Smooth muscle cell (in vitro differentiated cells): Measurements from ENCODE around the gene SIL1. TPM values are rescaled to one million over a fixed set of nuclear protein-coding genes. Genes with fewer than 3 reads are reported as not detected.

ENCODE experiments used
- DNase-seq: peaks from one replicate; lab custom pipeline; 2025; ENCODE audit not compliant: unreplicated experiment; lab: John Stamatoyannopoulos, UW
- H2AFZ ChIP-seq: fragments of 200-600 bp; sonication (generic); 2 replicates; pipeline ENCODE4 v1.6.0; 2016; ENCODE audit warnings: antibody characterized with exemption, low read depth, mild to moderate bottlenecking
- H3F3A ChIP-seq: fragments of 200-600 bp; sonication (generic); 2 replicates; pipeline ENCODE4 v1.6.0; 2017; ENCODE audit warnings: antibody characterized with exemption, low read depth
- H3K27ac ChIP-seq: fragments of 200-600 bp; sonication (generic); 2 replicates; pipeline ENCODE4 v1.5.1; 2016; ENCODE audit warnings: low read depth, mild to moderate bottlenecking
- H3K27me3 ChIP-seq: fragments of 200-600 bp; sonication (generic); 2 replicates; pipeline ENCODE4 v1.6.1; 2016; ENCODE audit warnings: low read depth, mild to moderate bottlenecking
- H3K36me3 ChIP-seq: fragments of 200-600 bp; sonication (generic); 2 replicates; pipeline ENCODE4 v1.5.1; 2016; ENCODE audit warnings: low read depth
- H3K4me1 ChIP-seq: fragments of 200-600 bp; sonication (generic); 2 replicates; pipeline ENCODE4 v1.5.1; 2016; ENCODE audit warnings: low read depth
- H3K4me2 ChIP-seq: fragments of 200-600 bp; sonication (generic); 2 replicates; pipeline ENCODE4 v1.6.0; 2016; ENCODE audit warnings: mild to moderate bottlenecking
- H3K4me3 ChIP-seq: fragments of 200-600 bp; sonication (generic); 2 replicates; pipeline ENCODE4 v1.5.1; 2016; ENCODE audit warnings: mild to moderate bottlenecking
- H3K79me2 ChIP-seq: fragments of 200-600 bp; sonication (generic); 2 replicates; pipeline ENCODE4 v1.6.0; 2016; ENCODE audit warnings: low read depth, mild to moderate bottlenecking
- H3K9ac ChIP-seq: fragments of 200-600 bp; sonication (generic); 2 replicates; pipeline ENCODE4 v1.6.0; 2016; ENCODE audit warnings: low read depth
- H3K9me3 ChIP-seq: fragments of 200-600 bp; sonication (generic); replicated peaks from 2 replicates; pipeline ENCODE4 v1.5.1; 2016; ENCODE audit warnings: low read depth
- H4K20me1 ChIP-seq: fragments of 200-600 bp; sonication (generic); 2 replicates; pipeline ENCODE4 v1.6.0; 2016; ENCODE audit warnings: low read depth
- WGBS: methylation state at CpG from one replicate; pipeline ENCODE4 v1.1.7; 2016; ENCODE audit warnings: low lambda C conversion rate; 5-methylcytosine and 5-hydroxymethylcytosine counted together
- polyA plus RNA-seq: library from polyadenylated mRNA; unstranded; fragments of >200 nt; fragmentation: Nextera tagmentation; extraction: Ambion mirVana; gene quantifications from 2 replicates; pipeline ENCODE4 v1.2.1, GENCODE V29; 2016
- total RNA-seq: library from RNA; depleted of rRNA; stranded (reverse); fragments of >200 nt; gene quantifications from 2 replicates; pipeline ENCODE4 v1.2.3, GENCODE V29; 2014
- TF ChIP-seq, protein P1 (sequence below): fragments of 200-600 bp; sonication (generic); IDR thresholded peaks from 2 replicates; pipeline ENCODE4 v1.5.1; 2017; ENCODE audit warnings: borderline replicate concordance, mild to moderate bottlenecking, antibody characterized with exemption; ENCODE audit not compliant: insufficient read depth, poor library complexity, severe bottlenecking

The SIL1 gene
- total and polyA plus RNA-seq, 2 experiments from 2014 or later, result 45.5 to 119 TPM

DNA sequence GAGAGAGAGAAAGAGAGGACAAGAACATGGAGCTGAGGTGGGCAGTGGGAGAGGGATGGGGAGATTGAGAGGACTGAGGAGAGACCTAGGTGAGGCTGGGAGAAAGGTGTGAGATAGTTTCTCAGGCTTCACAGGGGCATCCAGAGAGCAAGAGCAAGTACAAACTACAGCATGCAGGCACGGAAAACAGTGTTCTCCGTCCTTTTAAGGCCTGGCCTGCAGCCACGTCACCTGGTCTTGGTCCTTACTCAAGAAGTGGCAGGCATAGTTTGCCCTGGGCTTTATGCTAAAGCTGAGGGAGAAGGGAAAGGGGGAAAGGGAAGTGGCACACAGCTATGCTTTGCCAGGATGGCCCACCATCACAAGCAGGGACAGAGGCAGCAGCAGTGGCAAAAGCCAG, 65.7 kb downstream of the SIL1 start:
- Histone ChIP-seq H3K79me2 (peaks cover 32% of the 10 kb centered on the region), H3F3A (no peaks in the 10 kb centered on the region), H2AFZ (no peak overlapping the region), H3K9ac (no peak overlapping the region), H3K4me2 (no peak overlapping the region), H3K36me3 (no peaks in the 10 kb centered on the region), H4K20me1 (peaks cover 48% of the 10 kb centered on the region), H3K4me3 (no peak overlapping the region), H3K4me1 (peaks cover 12% of the 10 kb centered on the region), H3K27ac (peak overlapping the region; percentile 76), H3K27me3 (no peaks in the 10 kb centered on the region), H3K9me3 (no peaks in the 10 kb centered on the region)
- TF ChIP-seq, protein P1, sequence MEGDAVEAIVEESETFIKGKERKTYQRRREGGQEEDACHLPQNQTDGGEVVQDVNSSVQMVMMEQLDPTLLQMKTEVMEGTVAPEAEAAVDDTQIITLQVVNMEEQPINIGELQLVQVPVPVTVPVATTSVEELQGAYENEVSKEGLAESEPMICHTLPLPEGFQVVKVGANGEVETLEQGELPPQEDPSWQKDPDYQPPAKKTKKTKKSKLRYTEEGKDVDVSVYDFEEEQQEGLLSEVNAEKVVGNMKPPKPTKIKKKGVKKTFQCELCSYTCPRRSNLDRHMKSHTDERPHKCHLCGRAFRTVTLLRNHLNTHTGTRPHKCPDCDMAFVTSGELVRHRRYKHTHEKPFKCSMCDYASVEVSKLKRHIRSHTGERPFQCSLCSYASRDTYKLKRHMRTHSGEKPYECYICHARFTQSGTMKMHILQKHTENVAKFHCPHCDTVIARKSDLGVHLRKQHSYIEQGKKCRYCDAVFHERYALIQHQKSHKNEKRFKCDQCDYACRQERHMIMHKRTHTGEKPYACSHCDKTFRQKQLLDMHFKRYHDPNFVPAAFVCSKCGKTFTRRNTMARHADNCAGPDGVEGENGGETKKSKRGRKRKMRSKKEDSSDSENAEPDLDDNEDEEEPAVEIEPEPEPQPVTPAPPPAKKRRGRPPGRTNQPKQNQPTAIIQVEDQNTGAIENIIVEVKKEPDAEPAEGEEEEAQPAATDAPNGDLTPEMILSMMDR, result no peak
- WGBS, result 90% methylated on average over 3 of the region's 3 CpGs
- DNase-seq, result no peak

DNA sequence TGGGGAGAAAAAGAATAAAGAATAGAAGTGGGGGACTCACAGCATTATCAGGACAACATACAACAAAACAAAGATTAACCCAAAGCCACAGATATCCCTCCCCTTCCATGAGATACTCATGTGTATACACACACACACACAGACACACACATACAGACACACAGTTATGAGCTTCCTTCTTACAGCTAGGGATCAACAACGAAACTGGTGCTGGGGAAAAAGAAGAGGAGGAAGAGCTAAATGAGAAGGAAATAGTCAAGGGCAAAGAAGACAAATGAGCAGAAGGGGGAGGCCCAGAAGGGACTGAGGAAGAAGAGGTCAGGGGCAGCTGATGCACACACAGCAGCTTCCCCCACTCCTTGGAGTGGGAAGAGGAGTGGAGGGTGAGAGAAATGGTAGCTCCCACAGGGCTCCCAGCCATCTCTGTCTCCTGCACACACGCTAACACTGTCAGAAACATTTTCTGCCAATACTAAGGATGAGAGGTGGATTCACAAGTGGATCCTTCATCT, 66.2 kb downstream of the SIL1 start:
- no peaks in the 10 kb centered on the region for H3F3A ChIP-seq
- H3K9me3 ChIP-seq, result no peaks in the 10 kb centered on the region
- H3K4me2 ChIP-seq, result peak overlapping the region; percentile 59
- WGBS, result 69% methylated on average over 2 of the region's 2 CpGs
- H2AFZ ChIP-seq, result peak overlapping the region; percentile 57
- TF ChIP-seq, protein P1, result no peak
- no peaks in the 10 kb centered on the region for H3K36me3 ChIP-seq
- peaks cover 12% of the 10 kb centered on the region for H3K4me1 ChIP-seq
- H4K20me1 ChIP-seq, result peaks cover 48% of the 10 kb centered on the region
- peak overlapping the region; percentile 6 for H3K9ac ChIP-seq
- no peak overlapping the region for H3K4me3 ChIP-seq
- H3K27ac ChIP-seq, result peak overlapping the region; percentile 76
- DNase-seq, result no peak
- peaks cover 30% of the 10 kb centered on the region for H3K79me2 ChIP-seq
- no peaks in the 10 kb centered on the region for H3K27me3 ChIP-seq

DNA sequence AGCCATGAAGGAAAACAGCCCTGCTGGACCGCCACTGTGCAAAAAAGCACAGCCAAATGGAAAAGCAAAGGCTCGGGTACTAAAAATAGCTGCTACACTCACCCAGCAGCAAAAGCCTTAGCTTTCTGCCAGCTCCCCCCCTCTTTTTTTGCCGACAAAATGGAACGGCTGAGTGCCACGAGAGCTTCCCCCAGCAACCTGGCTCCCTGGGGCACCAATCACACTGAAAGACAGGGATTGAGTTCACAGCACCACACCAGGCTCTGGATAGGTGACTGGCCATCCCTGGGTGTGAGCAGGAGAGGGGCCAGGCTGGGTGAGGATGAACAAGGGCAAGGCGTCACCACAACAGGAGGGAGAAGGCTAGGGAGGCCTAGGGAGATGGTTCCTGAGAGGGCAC, 66.7 kb downstream of the SIL1 start:
- peak overlapping the region; percentile 76 for H3K27ac ChIP-seq
- 32% methylated on average over 6 of the region's 6 CpGs for WGBS
- peak overlapping the region; percentile 6 for H3K9ac ChIP-seq

More for the DNA sequence above, 66.7 kb downstream of the SIL1 start:
- H3K4me2 ChIP-seq, result peak overlapping the region; percentile 59
- H3K9me3 ChIP-seq, result no peaks in the 10 kb centered on the region
- H3K36me3 ChIP-seq, result no peaks in the 10 kb centered on the region
- H3K4me3 ChIP-seq, result no peak overlapping the region
- H4K20me1 ChIP-seq, result peaks cover 43% of the 10 kb centered on the region
- peaks cover 28% of the 10 kb centered on the region for H3K79me2 ChIP-seq
- DNase-seq, result no peak
- no peaks in the 10 kb centered on the region for H3F3A ChIP-seq
- H2AFZ ChIP-seq, result peak overlapping the region; percentile 57
- no peaks in the 10 kb centered on the region for H3K27me3 ChIP-seq
- H3K4me1 ChIP-seq, result peaks cover 12% of the 10 kb centered on the region
- TF ChIP-seq, protein P1, result no peak
